Sigmoid colon (tissue), 4 donors: ENCODE measurements around the gene ADARB2.

ENCODE experiments used
- POLR2AphosphoS5 ChIP-seq, 4 donors: sonication (generic); formaldehyde crosslinking; IDR thresholded peaks; one replicate each; pipeline ENCODE4 v1.6.1; 2017; ENCODE audit warnings: antibody characterized with exemption in 4 of 4
- TF ChIP-seq, protein P1 (sequence below), 4 experiments: fragments of 450-650 bp in 3 of 4; fragments of 200-600 bp in 1 of 4; IDR thresholded peaks; one replicate each; pipeline ENCODE4 v1.5.1; 2016 to 2019; ENCODE audit warnings: antibody characterized with exemption in 4 of 4, mild to moderate bottlenecking in 3 of 4, moderate library complexity in 2 of 4

DNA sequence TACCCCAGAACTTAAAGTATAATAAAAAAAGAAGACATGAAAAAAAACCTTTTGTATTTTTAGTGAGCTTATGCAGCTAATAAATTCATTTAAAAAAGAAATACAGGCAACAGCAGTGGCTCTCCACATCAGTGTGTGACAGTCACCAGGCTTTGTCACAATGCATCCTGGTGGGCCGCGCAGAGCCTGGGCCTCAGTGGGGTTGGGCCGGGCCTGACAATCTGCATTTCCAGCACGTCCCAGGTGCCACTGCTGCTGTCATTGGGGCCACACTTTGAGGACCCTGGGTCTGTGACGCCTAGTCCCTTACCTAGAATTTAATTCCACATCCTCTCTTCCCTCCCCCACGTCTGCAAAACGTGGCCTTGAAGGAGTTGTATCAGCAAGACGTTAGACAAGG is 284.5 kb downstream of the ADARB2 start:
- TF ChIP-seq, protein P1, sequence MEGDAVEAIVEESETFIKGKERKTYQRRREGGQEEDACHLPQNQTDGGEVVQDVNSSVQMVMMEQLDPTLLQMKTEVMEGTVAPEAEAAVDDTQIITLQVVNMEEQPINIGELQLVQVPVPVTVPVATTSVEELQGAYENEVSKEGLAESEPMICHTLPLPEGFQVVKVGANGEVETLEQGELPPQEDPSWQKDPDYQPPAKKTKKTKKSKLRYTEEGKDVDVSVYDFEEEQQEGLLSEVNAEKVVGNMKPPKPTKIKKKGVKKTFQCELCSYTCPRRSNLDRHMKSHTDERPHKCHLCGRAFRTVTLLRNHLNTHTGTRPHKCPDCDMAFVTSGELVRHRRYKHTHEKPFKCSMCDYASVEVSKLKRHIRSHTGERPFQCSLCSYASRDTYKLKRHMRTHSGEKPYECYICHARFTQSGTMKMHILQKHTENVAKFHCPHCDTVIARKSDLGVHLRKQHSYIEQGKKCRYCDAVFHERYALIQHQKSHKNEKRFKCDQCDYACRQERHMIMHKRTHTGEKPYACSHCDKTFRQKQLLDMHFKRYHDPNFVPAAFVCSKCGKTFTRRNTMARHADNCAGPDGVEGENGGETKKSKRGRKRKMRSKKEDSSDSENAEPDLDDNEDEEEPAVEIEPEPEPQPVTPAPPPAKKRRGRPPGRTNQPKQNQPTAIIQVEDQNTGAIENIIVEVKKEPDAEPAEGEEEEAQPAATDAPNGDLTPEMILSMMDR (IDR thresholded peaks at IDR 0.05): no peak
- no peak for TF ChIP-seq POLR2AphosphoS5 (IDR thresholded peaks at IDR 0.05)
